GM23248 (cell line): ENCODE measurements around the gene SLC9C1.

ENCODE experiments used
- EZH2 ChIP-seq: fragments of 200-600 bp; sonication (generic); IDR thresholded peaks from 2 replicates; pipeline ENCODE4 v1.6.1; 2018; ENCODE audit warnings: antibody characterized with exemption, mild to moderate bottlenecking; ENCODE audit not compliant: insufficient read depth, poor library complexity, severe bottlenecking
- EZH2phosphoT487 ChIP-seq: fragments of 200-600 bp; sonication (generic); IDR thresholded peaks from 2 replicates; pipeline ENCODE4 v1.6.1; 2018; ENCODE audit warnings: antibody characterized with exemption, moderate library complexity, mild to moderate bottlenecking, low read depth; ENCODE audit not compliant: insufficient read depth

GRCh38 chr3:112133626-112134334, 160.2 kb downstream of the SLC9C1 start:
- TF ChIP-seq EZH2phosphoT487 (no peak), EZH2 (no peak)
